Esophagus squamous epithelium (tissue), 4 donors: Measurements from ENCODE around the gene KLHL29.

Experiments used
- POLR2A ChIP-seq, 4 donors: fragments of 450-650 bp; IDR thresholded peaks; one replicate each; pipeline ENCODE4 v1.6.1; 2017; ENCODE audit warnings: antibody characterized with exemption in 4 of 4, mild to moderate bottlenecking in 4 of 4, moderate library complexity in 3 of 4
- TF ChIP-seq, protein P1 (sequence below), 6 experiments: fragments of 450-650 bp in 4 of 6; fragments of 200-600 bp in 2 of 6; sonication (generic) in 2 of 6; IDR thresholded peaks; one replicate each; pipeline ENCODE4 v1.5.1; 2016 to 2019; ENCODE audit warnings: antibody characterized with exemption in 6 of 6, mild to moderate bottlenecking in 4 of 6, moderate library complexity in 4 of 6

DNA sequence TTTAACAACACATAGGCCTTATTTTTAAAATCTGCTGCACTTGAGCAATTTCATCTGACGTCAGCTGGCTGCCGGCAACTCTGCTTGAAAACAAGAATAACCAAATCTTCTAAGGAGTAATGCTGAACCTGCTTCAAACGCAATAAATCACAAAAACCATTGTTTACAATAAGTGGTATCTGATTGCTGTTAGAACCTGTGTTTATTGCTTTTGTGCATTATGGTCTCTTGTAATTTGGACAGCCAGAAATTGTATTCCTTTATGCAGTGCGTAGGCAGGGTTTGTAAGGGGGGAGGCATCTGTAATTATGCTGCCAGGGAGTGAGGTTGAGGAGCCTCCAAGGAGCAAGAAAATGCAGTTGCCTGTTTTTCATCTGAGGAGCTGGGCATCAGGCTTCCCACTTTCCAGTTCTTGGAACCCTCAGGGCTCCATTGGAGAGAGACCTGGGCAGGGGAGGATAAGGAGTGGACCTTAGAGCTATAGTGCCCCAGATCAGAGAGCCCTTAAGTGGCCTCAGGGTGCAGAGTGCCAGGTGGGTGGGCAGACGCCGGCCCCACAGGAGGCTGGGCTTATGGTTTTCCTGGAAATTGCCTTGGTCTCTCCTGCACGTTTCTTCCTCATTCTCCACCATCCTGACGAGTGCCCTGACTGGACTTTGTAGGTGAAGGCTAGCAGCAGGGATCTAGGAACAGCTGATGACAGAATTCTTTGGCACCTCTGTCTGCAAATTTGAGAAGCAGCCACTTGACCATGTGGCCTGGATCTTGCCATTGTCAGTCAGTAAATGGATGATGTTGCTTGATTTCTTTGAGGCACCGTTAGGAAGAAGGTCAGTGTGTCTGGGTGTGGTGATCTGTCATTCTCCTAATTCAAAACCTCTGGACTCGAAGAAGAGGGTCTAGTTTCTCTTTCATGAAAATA, 129.2 kb downstream of the KLHL29 start:
- TF ChIP-seq, protein P1, sequence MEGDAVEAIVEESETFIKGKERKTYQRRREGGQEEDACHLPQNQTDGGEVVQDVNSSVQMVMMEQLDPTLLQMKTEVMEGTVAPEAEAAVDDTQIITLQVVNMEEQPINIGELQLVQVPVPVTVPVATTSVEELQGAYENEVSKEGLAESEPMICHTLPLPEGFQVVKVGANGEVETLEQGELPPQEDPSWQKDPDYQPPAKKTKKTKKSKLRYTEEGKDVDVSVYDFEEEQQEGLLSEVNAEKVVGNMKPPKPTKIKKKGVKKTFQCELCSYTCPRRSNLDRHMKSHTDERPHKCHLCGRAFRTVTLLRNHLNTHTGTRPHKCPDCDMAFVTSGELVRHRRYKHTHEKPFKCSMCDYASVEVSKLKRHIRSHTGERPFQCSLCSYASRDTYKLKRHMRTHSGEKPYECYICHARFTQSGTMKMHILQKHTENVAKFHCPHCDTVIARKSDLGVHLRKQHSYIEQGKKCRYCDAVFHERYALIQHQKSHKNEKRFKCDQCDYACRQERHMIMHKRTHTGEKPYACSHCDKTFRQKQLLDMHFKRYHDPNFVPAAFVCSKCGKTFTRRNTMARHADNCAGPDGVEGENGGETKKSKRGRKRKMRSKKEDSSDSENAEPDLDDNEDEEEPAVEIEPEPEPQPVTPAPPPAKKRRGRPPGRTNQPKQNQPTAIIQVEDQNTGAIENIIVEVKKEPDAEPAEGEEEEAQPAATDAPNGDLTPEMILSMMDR (IDR thresholded peaks at IDR 0.05): no peak
- TF ChIP-seq POLR2A (IDR thresholded peaks at IDR 0.05): no peak
